Activated B cell treated with CpG ODN at 0.5 μM for 24 hours (primary cell): Measurements from ENCODE around the gene STARD13. TPM values are rescaled to one million over a fixed set of nuclear protein-coding genes. Genes with fewer than 3 reads are reported as not detected.

Experiments
- ATAC-seq: fragments of 200-7000 bp; cut with Tn5 transposase; one replicate; pipeline ENCODE4 v1.10.0; 2021; ENCODE audit warnings: low read depth, mild to moderate bottlenecking, moderate library complexity
- CTCF ChIA-PET: fragments of 350-600 bp; sonication (Branson Sonifier 250); formaldehyde crosslinking; loops from one replicate; lab custom pipeline; 2021; ENCODE audit warnings: antibody characterized with exemption; lab: Charles Lee
- POLR2A ChIA-PET: fragments of 350-600 bp; sonication (Branson Sonifier 250); formaldehyde crosslinking; loops from one replicate; lab custom pipeline; 2021; ENCODE audit warnings: antibody characterized with exemption; lab: Charles Lee
- DNase-seq: peaks from one replicate; pipeline ENCODE4 v3.0.0; 2022
- H3K27ac Mint-ChIP-seq: one replicate; pipeline ENCODE4 v1.8.0; 2020; ENCODE audit warnings: mixed read lengths
- H3K27me3 Mint-ChIP-seq: one replicate; pipeline ENCODE4 v1.8.0; 2021; ENCODE audit warnings: mixed read lengths
- H3K36me3 Mint-ChIP-seq: one replicate; pipeline ENCODE4 v1.8.0; 2021; ENCODE audit warnings: low read depth, mixed read lengths
- H3K4me1 Mint-ChIP-seq: one replicate; pipeline ENCODE4 v1.8.0; 2021; ENCODE audit warnings: mixed read lengths
- H3K4me3 Mint-ChIP-seq: one replicate; pipeline ENCODE4 v1.8.0; 2020; ENCODE audit warnings: mild to moderate bottlenecking, mixed read lengths
- H3K9me3 Mint-ChIP-seq: one replicate; pipeline ENCODE4 v1.8.0; 2020; ENCODE audit warnings: mixed read lengths
- CTCF ChIP-seq: fragments of 200-600 bp; IDR thresholded peaks from one replicate; pipeline ENCODE4 v1.8.0; 2022; ENCODE audit warnings: antibody characterized with exemption, mild to moderate bottlenecking
- intact Hi-C: fragments of 100-400 bp; cut with micrococcal nuclease; formaldehyde crosslinking; loops from one replicate; pipeline ENCODE4 v1.15.1; 2024
- total RNA-seq: library from RNA; stranded (reverse); gene quantifications from 2 replicates; pipeline ENCODE4 v1.2.3, GENCODE V29; 2022

STARD13 gene
- total RNA-seq, 1 donor from 2014 or later: 0.13 TPM

DNA sequence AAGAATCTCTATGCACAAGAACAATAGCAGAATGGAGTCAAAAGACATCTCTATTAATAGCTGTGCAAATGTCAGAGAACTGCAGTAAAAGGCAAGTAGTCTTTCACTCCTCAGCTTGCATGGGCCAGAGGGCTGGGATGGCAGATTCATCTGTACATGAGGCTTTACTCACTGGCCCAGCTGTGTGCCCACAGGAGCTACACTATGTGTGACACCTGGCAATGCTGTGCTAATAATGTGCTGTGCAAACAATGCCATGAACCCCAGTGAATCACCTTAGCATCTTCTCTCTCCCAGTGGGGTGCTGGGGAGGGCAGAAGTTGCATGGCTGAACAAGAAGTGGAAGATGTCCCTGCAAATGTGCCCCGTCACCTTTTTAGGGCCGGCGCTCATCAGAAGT, 196.2 kb downstream of the STARD13 start:
- intact Hi-C loops: no loop called here
- ChIA-PET POLR2A (no interaction called here), CTCF (no interaction called here)
- ATAC-seq: no peak
- Mint-ChIP-seq H3K27me3 (peaks cover 8% of the 10 kb centered on the region), H3K9me3 (no peaks in the 10 kb centered on the region), H3K27ac (no peak overlapping the region), H3K4me1 (no peaks in the 10 kb centered on the region), H3K36me3 (no peaks in the 10 kb centered on the region), H3K4me3 (no peak overlapping the region)
- no peak for DNase-seq
- TF ChIP-seq CTCF: no peak

- CTCF ChIA-PET: no interaction called here
- no peaks in the 10 kb centered on the region for H3K36me3 Mint-ChIP-seq
- intact Hi-C loops: no loop called here
- H3K27ac Mint-ChIP-seq: no peak overlapping the region
- TF ChIP-seq CTCF: no peak
- POLR2A ChIA-PET: no interaction called here
- no peak for ATAC-seq
- no peaks in the 10 kb centered on the region for H3K4me1 Mint-ChIP-seq
- no peak for DNase-seq
- no peak overlapping the region for H3K4me3 Mint-ChIP-seq
- H3K9me3 Mint-ChIP-seq: no peaks in the 10 kb centered on the region
- H3K27me3 Mint-ChIP-seq: peaks cover 8% of the 10 kb centered on the region
Measured at GRCh38 chr13:33087790-33088189, 197.8 kb downstream of the STARD13 start.

DNA sequence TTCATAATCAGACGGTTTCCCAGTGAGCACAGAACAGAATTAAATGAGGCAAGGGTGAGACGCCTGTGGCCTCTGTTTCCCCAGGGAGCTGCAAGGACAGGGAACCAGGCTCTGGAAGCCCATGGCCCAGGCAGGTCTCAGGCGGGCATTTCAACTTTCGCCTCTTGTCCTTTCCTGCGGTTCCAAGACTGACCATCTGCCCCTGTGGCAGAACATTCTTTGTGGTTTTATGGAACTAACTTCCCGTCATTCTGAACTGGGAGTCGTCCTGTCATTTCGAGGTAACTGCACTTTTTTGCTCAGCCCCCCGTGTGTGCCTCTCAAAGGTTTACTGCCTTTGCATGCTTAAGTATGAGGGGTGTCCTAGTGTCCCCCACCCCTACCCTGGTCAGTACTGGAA, 198.5 kb downstream of the STARD13 start:
- Mint-ChIP-seq H3K9me3 (no peaks in the 10 kb centered on the region), H3K27me3 (peaks cover 8% of the 10 kb centered on the region), H3K36me3 (no peaks in the 10 kb centered on the region), H3K4me3 (no peak overlapping the region), H3K27ac (no peak overlapping the region), H3K4me1 (no peaks in the 10 kb centered on the region)
- TF ChIP-seq CTCF: no peak
- intact Hi-C loops: no loop called here
- ATAC-seq (no peak), DNase-seq (no peak)
- CTCF ChIA-PET: no interaction called here
- POLR2A ChIA-PET: no interaction called here

GRCh38 chr13:33083054-33083453, 202.5 kb downstream of the STARD13 start:
- H3K9me3 Mint-ChIP-seq: no peaks in the 10 kb centered on the region
- H3K36me3 Mint-ChIP-seq: no peaks in the 10 kb centered on the region
- no peak for TF ChIP-seq CTCF
- ATAC-seq (no peak), DNase-seq (no peak)
- no peaks in the 10 kb centered on the region for H3K4me1 Mint-ChIP-seq
- ChIA-PET POLR2A (no interaction called here), CTCF (no interaction called here)
- H3K4me3 Mint-ChIP-seq: no peak overlapping the region
- intact Hi-C loops: no loop called here
- no peak overlapping the region for H3K27ac Mint-ChIP-seq
- peaks cover 19% of the 10 kb centered on the region for H3K27me3 Mint-ChIP-seq

GRCh38 chr13:33081666-33082065, 203.9 kb downstream of the STARD13 start:
- peaks cover 12% of the 10 kb centered on the region for H3K27me3 Mint-ChIP-seq
- H3K27ac Mint-ChIP-seq: no peak overlapping the region
- ChIA-PET POLR2A (no interaction called here), CTCF (no interaction called here)
- intact Hi-C loops: no loop called here
- H3K4me3 Mint-ChIP-seq: no peak overlapping the region
- no peak for TF ChIP-seq CTCF
- DNase-seq (no peak), ATAC-seq (no peak)
- no peaks in the 10 kb centered on the region for H3K9me3 Mint-ChIP-seq
- H3K4me1 Mint-ChIP-seq: no peaks in the 10 kb centered on the region
- H3K36me3 Mint-ChIP-seq: no peaks in the 10 kb centered on the region
